HL-60 (cell line): ENCODE data around the gene ATF2.

Experiments
- CTCF ChIP-seq: IDR thresholded peaks from one replicate; pipeline ENCODE4 v1.5.1; 2011; ENCODE audit warnings: low read length, control low read depth, inconsistent platforms; ENCODE audit not compliant: insufficient read depth
- GABPA ChIP-seq: IDR thresholded peaks from 2 replicates; pipeline ENCODE4 v1.6.1; 2012; ENCODE audit warnings: low read depth
- POLR2AphosphoS5 ChIP-seq: IDR thresholded peaks from 2 replicates; pipeline ENCODE4 v1.6.1; 2012; ENCODE audit warnings: low read depth
- REST ChIP-seq: IDR thresholded peaks from 2 replicates; pipeline ENCODE4 v1.6.1; 2012; ENCODE audit warnings: low read depth; ENCODE audit not compliant: insufficient replicate concordance
- SPI1 ChIP-seq: IDR thresholded peaks from 2 replicates; pipeline ENCODE4 v1.6.1; 2012; ENCODE audit warnings: low read depth, mild to moderate bottlenecking, borderline replicate concordance

- no peak for TF ChIP-seq CTCF
- TF ChIP-seq POLR2AphosphoS5, result no peak
- TF ChIP-seq GABPA, result no peak
- no peak for TF ChIP-seq REST
- no peak for TF ChIP-seq SPI1
Observed at GRCh38 chr2:175176624-175177023, 8.6 kb upstream of the ATF2 start.
